Esophagus squamous epithelium (tissue), 5 donors: ENCODE results near the gene DCDC2B. TPM values are rescaled to one million over a fixed set of nuclear protein-coding genes. Genes with fewer than 3 reads are reported as not detected.

Source experiments
- DNase-seq: peaks from one replicate; lab custom pipeline; 2025; lab: John Stamatoyannopoulos, UW
- H3K27ac ChIP-seq, 4 donors: fragments of 200-600 bp; sonication (generic); one replicate each; pipeline ENCODE4 v1.5.1; 2016 to 2019; ENCODE audit warnings: mild to moderate bottlenecking in 1 of 4
- H3K27me3 ChIP-seq, 4 donors: fragments of 200-600 bp; sonication (generic); 1 replicate in 3 of 4; 2 replicates in 1 of 4; pipeline versions ENCODE4 v1.5.1 to v1.6.0; 2017 to 2021; ENCODE audit warnings: antibody characterized with exemption in 1 of 4
- H3K36me3 ChIP-seq, 3 donors: fragments of 200-600 bp; sonication (generic); one replicate each; pipeline ENCODE4 v1.5.1; 2016 to 2019
- H3K4me1 ChIP-seq, 3 donors: fragments of 200-600 bp; sonication (generic); one replicate each; pipeline ENCODE4 v1.5.1; 2017 to 2019
- H3K4me3 ChIP-seq, 4 donors: fragments of 200-600 bp; sonication (generic); 1 replicate in 3 of 4; 2 replicates in 1 of 4; pipeline ENCODE4 v1.5.1; 2016 to 2019; ENCODE audit warnings: mild to moderate bottlenecking in 2 of 4, moderate library complexity in 1 of 4
- H3K9me3 ChIP-seq, 3 donors: fragments of 200-600 bp; sonication (generic); one replicate each; pipeline ENCODE4 v1.5.1; 2016 to 2019
- CTCF ChIP-seq, 6 experiments: fragments of 450-650 bp in 4 of 6; fragments of 200-600 bp in 2 of 6; sonication (generic) in 2 of 6; IDR thresholded peaks; one replicate each; pipeline ENCODE4 v1.5.1; 2016 to 2019; ENCODE audit warnings: antibody characterized with exemption in 6 of 6, mild to moderate bottlenecking in 4 of 6, moderate library complexity in 4 of 6
- POLR2A ChIP-seq, 4 donors: fragments of 450-650 bp; IDR thresholded peaks; one replicate each; pipeline ENCODE4 v1.6.1; 2017; ENCODE audit warnings: antibody characterized with exemption in 4 of 4, mild to moderate bottlenecking in 4 of 4, moderate library complexity in 3 of 4
- WGBS, 2 donors: methylation state at CpG; one replicate each; pipeline ENCODE4 v1.1.5; 2018; 5-methylcytosine and 5-hydroxymethylcytosine counted together
- intact Hi-C: fragments of 100-400 bp; cut with DNase I; formaldehyde crosslinking; loops from one replicate; pipeline ENCODE4 v1.15.0; 2022
- total RNA-seq, 4 donors: library from RNA; depleted of rRNA; stranded (reverse); fragments of >200 nt; gene quantifications; one replicate each; pipeline ENCODE4 v1.1.0, GENCODE V29; 2016
- donor health status: DM: yes; HTN: yes; CAD: no.

DCDC2B gene
- total RNA-seq, 4 donors from 2014 or later, result not detected

GRCh38 chr1:32186077-32186476 is 22.8 kb upstream of the DCDC2B start:
- no peaks in the 10 kb centered on the region for H3K9me3 ChIP-seq
- TF ChIP-seq CTCF (IDR thresholded peaks at IDR 0.05), result no peak
- TF ChIP-seq POLR2A (IDR thresholded peaks at IDR 0.05), result no peak
- no peaks in the 10 kb centered on the region for H3K27me3 ChIP-seq
- intact Hi-C loops, result no loop called here
- H3K36me3 ChIP-seq, result peaks cover 38 to 98% (median 44%) of the 10 kb centered on the region in 3 donors
- WGBS, 2 donors, result 87 to 96% methylated on average over 2 of the region's 2 CpGs
- no peak overlapping the region for H3K27ac ChIP-seq
- no peak overlapping the region for H3K4me3 ChIP-seq
- no peak for DNase-seq
- H3K4me1 ChIP-seq, result peaks cover 9 to 45% (median 34%) of the 10 kb centered on the region in 3 donors

- Histone ChIP-seq H3K9me3 (no peaks in the 10 kb centered on the region), H3K4me3 (no peak overlapping the region), H3K27ac (no peak overlapping the region), H3K4me1 (peaks cover 7 to 41% (median 30%) of the 10 kb centered on the region in 3 donors), H3K27me3 (no peaks in the 10 kb centered on the region), H3K36me3 (peaks cover 43 to 98% (median 48%) of the 10 kb centered on the region in 3 donors)
- intact Hi-C loops, result no loop called here
- DNase-seq, result no peak
- TF ChIP-seq CTCF (IDR thresholded peaks at IDR 0.05) (no peak), POLR2A (IDR thresholded peaks at IDR 0.05) (no peak)
- WGBS, 2 donors, result 90 to 96% methylated on average over 2 of the region's 2 CpGs
Measured at GRCh38 chr1:32186491-32186890, 22.4 kb upstream of the DCDC2B start.

DNA sequence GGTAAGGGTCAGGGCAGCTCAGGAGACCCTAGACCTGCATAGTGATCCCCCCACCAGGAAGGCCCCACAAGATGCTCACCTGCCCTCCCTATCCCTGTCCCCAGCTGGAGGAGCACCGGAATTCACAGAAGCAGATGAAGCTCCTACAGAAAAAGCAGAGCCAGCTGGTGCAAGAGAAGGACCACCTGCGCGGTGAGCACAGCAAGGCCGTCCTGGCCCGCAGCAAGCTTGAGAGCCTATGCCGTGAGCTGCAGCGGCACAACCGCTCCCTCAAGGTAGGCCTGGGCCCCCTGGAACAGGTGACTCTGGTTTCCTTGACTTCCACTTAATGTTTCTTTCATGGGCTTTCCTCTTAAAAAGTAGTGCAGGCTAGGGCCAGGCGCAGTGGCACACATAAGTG is 21.0 kb upstream of the DCDC2B start:
- 98 to 99% methylated on average over 7 to 8 of the region's 9 CpGs for WGBS, 2 donors
- peaks cover 0 to 28% (median 17%) of the 10 kb centered on the region in 3 donors for H3K4me1 ChIP-seq
- H3K27ac ChIP-seq, result no peak overlapping the region
- intact Hi-C loops, result no loop called here
- no peak for TF ChIP-seq POLR2A (IDR thresholded peaks at IDR 0.05)
- no peak for TF ChIP-seq CTCF (IDR thresholded peaks at IDR 0.05)
- no peak for DNase-seq
- H3K27me3 ChIP-seq, result no peaks in the 10 kb centered on the region
- peaks cover 55 to 100% (median 62%) of the 10 kb centered on the region in 3 donors for H3K36me3 ChIP-seq
- H3K9me3 ChIP-seq, result no peaks in the 10 kb centered on the region
- no peak overlapping the region for H3K4me3 ChIP-seq

DNA sequence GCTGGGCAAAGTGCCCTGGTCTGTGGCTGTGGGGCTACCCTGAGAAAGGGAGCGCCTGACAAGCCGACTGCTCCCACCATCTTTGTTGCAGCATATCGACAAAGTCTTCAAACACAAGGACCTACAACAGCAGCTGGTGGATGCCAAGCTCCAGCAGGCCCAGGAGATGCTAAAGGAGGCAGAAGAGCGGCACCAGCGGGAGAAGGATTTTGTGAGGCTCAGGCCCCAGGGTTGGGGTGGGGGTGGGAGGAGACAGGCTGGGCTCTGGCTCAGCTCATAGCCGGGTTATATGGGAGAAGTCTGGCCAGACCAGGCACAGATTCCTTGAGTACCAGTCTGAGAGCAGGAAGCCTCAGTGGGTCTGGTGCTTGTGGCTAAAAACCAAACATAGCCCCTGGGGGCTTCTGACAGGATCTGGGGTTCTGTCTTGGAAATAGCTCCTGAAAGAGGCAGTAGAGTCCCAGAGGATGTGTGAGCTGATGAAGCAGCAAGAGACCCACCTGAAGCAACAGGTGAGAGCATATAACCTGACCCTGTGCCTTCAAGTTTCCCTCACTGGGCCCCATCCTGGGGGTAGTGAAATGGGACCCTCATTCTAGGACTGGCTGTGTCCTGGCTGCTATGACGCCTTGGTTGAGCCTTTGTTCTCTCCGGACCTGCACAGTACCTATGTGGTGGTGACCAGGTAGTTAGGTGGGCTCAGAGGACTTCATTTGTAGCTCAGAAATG is 16.5 kb upstream of the DCDC2B start:
- WGBS, 2 donors, result 93% methylated on average over 6 to 7 of the region's 8 CpGs
- no peak overlapping the region for H3K4me3 ChIP-seq
- peaks cover 77 to 100% (median 86%) of the 10 kb centered on the region in 3 donors for H3K36me3 ChIP-seq
- no peak overlapping the region for H3K27ac ChIP-seq
- no peak for DNase-seq
- H3K9me3 ChIP-seq, result no peaks in the 10 kb centered on the region
- TF ChIP-seq POLR2A (IDR thresholded peaks at IDR 0.05), result no peak
- no peak for TF ChIP-seq CTCF (IDR thresholded peaks at IDR 0.05)
- intact Hi-C loops, result no loop called here
- H3K27me3 ChIP-seq, result no peaks in the 10 kb centered on the region
- H3K4me1 ChIP-seq, result peaks cover 0 to 5% (median 2%) of the 10 kb centered on the region in 3 donors

DNA sequence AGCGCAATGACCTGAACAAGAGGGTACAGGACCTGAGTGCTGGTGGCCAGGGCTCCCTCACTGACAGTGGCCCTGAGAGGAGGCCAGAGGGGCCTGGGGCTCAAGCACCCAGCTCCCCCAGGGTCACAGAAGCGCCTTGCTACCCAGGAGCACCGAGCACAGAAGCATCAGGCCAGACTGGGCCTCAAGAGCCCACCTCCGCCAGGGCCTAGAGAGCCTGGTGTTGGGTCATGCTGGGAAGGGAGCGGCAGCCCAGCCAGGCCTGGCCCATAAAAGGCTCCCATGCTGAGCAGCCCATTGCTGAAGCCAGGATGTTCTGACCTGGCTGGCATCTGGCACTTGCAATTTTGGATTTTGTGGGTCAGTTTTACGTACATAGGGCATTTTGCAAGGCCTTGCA is 13.9 kb upstream of the DCDC2B start:
- no peaks in the 10 kb centered on the region for H3K9me3 ChIP-seq
- peaks cover 55 to 85% (median 63%) of the 10 kb centered on the region in 3 donors for H3K36me3 ChIP-seq
- no peak overlapping the region for H3K27ac ChIP-seq
- TF ChIP-seq POLR2A (IDR thresholded peaks at IDR 0.05) (no peak), CTCF (IDR thresholded peaks at IDR 0.05) (no peak)
- no peak overlapping the region for H3K4me3 ChIP-seq
- 80 to 83% methylated on average over 1 to 2 of the region's 6 CpGs for WGBS, 2 donors
- H3K27me3 ChIP-seq, result no peaks in the 10 kb centered on the region
- DNase-seq, result no peak
- peaks cover 6 to 17% (median 10%) of the 10 kb centered on the region in 3 donors for H3K4me1 ChIP-seq
- intact Hi-C loops, result no loop called here
